Measurements from ENCODE around the gene GIMAP8. TPM values are rescaled to one million over a fixed set of nuclear protein-coding genes. Genes with fewer than 3 reads are reported as not detected.
"Not testable (repeated sequence)": the region's sequence is repeated elsewhere in the genome, so short reads cannot be mapped to it uniquely, and the experiment has no call there.

The GIMAP8 gene
- total RNA-seq, 4 donors from 2014 or later = 7.1 to 18.5 (median 15.4) TPM

GRCh38 chr7:150476819-150477631 lies 26.6 kb downstream of the GIMAP8 start:
- Histone ChIP-seq H3K9me3 (no peaks in the 10 kb centered on the region), H3K27ac (replicated peaks in 1 of 4) (no peak overlapping the region), H3K4me1 (peaks cover 0 to 10% (median 7%) of the 10 kb centered on the region in 4 donors), H3K36me3 (peaks cover 0 to 68% (median 9%) of the 10 kb centered on the region in 4 donors), H3K27me3 (peaks cover 0 to 6% (median 0%) of the 10 kb centered on the region in 4 donors), H3K4me3 (no peak overlapping the region)
- TF ChIP-seq EP300 (IDR thresholded peaks at IDR 0.05) = no peak
- no peak for TF ChIP-seq CTCF (IDR thresholded peaks at IDR 0.05)
- TF ChIP-seq POLR2A (IDR thresholded peaks at IDR 0.05; ENCODE audit: low read depth) = no peak
- no peak for TF ChIP-seq POLR2AphosphoS5 (IDR thresholded peaks at IDR 0.05)
- no peak for DNase-seq (ENCODE audit: extremely low spot score)
- 91% methylated on average over 25 of the region's 25 CpGs for WGBS
- intact Hi-C loops (cut with DNase I) = no loop called here

DNA sequence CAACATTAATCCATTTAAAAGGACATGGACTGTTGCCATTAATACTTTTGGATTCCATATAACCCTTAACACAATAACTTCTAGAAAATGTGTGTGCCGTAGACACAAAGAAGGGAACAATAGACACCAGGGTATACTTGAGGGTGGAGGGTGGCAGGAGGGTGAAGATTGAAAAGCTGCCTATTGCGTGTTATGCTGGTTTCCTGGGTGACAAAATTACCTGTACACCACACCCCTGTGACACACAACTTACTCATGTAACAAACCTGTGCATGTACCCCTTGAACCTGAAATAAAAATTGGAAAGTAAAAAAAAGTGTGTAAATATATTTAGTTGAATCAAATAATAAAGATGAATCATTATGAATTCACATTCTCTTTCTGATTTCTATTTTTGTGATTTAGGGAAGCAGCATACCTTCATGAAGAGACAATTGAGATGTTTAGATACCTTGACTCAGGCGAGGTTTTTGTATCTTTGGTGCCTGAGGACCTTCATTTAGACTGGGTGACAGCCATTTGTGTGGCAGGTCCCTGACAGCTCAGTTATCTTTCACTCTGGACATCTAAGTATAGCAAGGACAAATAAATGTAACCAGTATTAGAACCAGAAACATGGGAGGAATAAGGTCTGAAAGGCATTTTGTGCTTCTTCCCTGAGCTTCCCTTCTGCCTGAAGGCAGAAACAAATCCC lies 28.7 kb downstream of the GIMAP8 start:
- TF ChIP-seq EP300 (IDR thresholded peaks at IDR 0.05) = no peak
- TF ChIP-seq CTCF (IDR thresholded peaks at IDR 0.05) = no peak
- TF ChIP-seq POLR2A (IDR thresholded peaks at IDR 0.05; ENCODE audit: low read depth) = no peak
- TF ChIP-seq POLR2AphosphoS5 (IDR thresholded peaks at IDR 0.05) = no peak
- Histone ChIP-seq H3K4me3 (no peak overlapping the region), H3K27ac (replicated peaks in 1 of 4) (peak overlapping the region in 1 of 4 donors; percentile 13), H3K36me3 (peaks cover 0 to 46% (median 8%) of the 10 kb centered on the region in 4 donors), H3K9me3 (no peaks in the 10 kb centered on the region), H3K4me1 (peaks cover 0 to 10% (median 7%) of the 10 kb centered on the region in 4 donors), H3K27me3 (peaks cover 0 to 6% (median 0%) of the 10 kb centered on the region in 4 donors)
- no peak for DNase-seq (ENCODE audit: extremely low spot score)
- intact Hi-C loops (cut with DNase I) = no loop called here
- 74% methylated on average over 3 of the region's 3 CpGs for WGBS

- TF ChIP-seq POLR2AphosphoS5 (IDR thresholded peaks at IDR 0.05) = no peak
- no peak for TF ChIP-seq POLR2A (IDR thresholded peaks at IDR 0.05; ENCODE audit: low read depth)
- TF ChIP-seq CTCF (IDR thresholded peaks at IDR 0.05) = no peak
- TF ChIP-seq EP300 (IDR thresholded peaks at IDR 0.05) = no peak
- Histone ChIP-seq H3K27me3 (no peaks in the 10 kb centered on the region), H3K9me3 (no peaks in the 10 kb centered on the region), H3K4me1 (peaks cover 0 to 10% (median 7%) of the 10 kb centered on the region in 4 donors), H3K36me3 (peaks cover 0 to 27% (median 8%) of the 10 kb centered on the region in 4 donors), H3K4me3 (no peak overlapping the region), H3K27ac (replicated peaks in 1 of 4) (peak overlapping the region; percentile 23 to 59 (median 40))
- intact Hi-C loops (cut with DNase I) = no loop called here
- DNase-seq (ENCODE audit: extremely low spot score) = no peak
- WGBS = 76% methylated on average over 9 of the region's 9 CpGs
These were observed 30.9 kb downstream of the GIMAP8 start for GRCh38 chr7:150481186-150481920.

- Histone ChIP-seq H3K36me3 (peaks cover 0 to 22% (median 8%) of the 10 kb centered on the region in 4 donors), H3K4me1 (peaks cover 0 to 10% (median 7%) of the 10 kb centered on the region in 4 donors), H3K9me3 (no peaks in the 10 kb centered on the region), H3K4me3 (no peak overlapping the region), H3K27ac (replicated peaks in 1 of 4) (peak overlapping the region; percentile 1 to 59 (median 30)), H3K27me3 (no peaks in the 10 kb centered on the region)
- DNase-seq (ENCODE audit: extremely low spot score) = no peak
- no peak for TF ChIP-seq EP300 (IDR thresholded peaks at IDR 0.05)
- TF ChIP-seq CTCF (IDR thresholded peaks at IDR 0.05) = no peak
- no peak for TF ChIP-seq POLR2A (IDR thresholded peaks at IDR 0.05; ENCODE audit: low read depth)
- TF ChIP-seq POLR2AphosphoS5 (IDR thresholded peaks at IDR 0.05) = no peak
- 71% methylated on average over 4 of the region's 4 CpGs for WGBS
- intact Hi-C loops (cut with DNase I) = no loop called here
These were observed 31.5 kb downstream of the GIMAP8 start for GRCh38 chr7:150481922-150482321.

- Histone ChIP-seq H3K27ac (replicated peaks in 1 of 4) (peak overlapping the region; percentile 19 to 48 (median 40)), H3K4me1 (peaks cover 0 to 10% (median 7%) of the 10 kb centered on the region in 4 donors), H3K4me3 (peak overlapping the region in 1 of 4 donors; percentile 7)
- H3K9me3 ChIP-seq; DNase-seq (ENCODE audit: extremely low spot score); H3K36me3 ChIP-seq; intact Hi-C loops (cut with DNase I); H3K27me3 ChIP-seq: not testable (repeated sequence)
- 24% methylated on average over 2 of the region's 2 CpGs for WGBS
These were observed 33.1 kb downstream of the GIMAP8 start for GRCh38 chr7:150483514-150483913.

GRCh38 chr7:150484071-150484470 lies 33.6 kb downstream of the GIMAP8 start:
- 42% methylated on average over 3 of the region's 3 CpGs for WGBS
- intact Hi-C loops (cut with DNase I) = not testable (repeated sequence)

More at GRCh38 chr7:150484071-150484470, 33.6 kb downstream of the GIMAP8 start:
- H3K27me3 ChIP-seq; H3K9me3 ChIP-seq; DNase-seq (ENCODE audit: extremely low spot score); H3K4me3 ChIP-seq; H3K36me3 ChIP-seq: not testable (repeated sequence)
- Histone ChIP-seq H3K4me1 (peaks cover 0 to 10% (median 7%) of the 10 kb centered on the region in 4 donors), H3K27ac (replicated peaks in 1 of 4) (peak overlapping the region; percentile 19 to 48 (median 40))

Data from esophagus muscularis mucosa (tissue), 4 donors.